ENCODE data around the gene MEMO1.

DNA sequence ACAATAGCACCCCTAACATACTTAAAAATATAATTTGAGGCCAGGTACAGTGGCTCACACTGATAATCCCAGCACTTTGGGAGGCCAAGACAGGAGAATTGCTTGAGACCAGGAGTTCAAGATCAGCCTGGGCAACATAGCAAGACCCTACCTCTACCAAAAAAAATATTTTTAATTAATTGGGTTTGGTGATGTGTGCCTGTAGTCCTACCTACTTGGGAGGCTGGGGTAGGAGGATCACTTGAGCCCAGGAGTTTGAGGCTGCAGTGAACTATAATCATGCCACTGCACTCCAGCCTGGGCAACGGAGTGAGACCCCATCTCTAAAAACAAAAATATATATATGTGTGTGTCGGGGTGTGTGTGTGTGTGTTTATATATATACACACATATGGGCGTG is 91.3 kb downstream of the MEMO1 start:
- TF ChIP-seq, protein P1, sequence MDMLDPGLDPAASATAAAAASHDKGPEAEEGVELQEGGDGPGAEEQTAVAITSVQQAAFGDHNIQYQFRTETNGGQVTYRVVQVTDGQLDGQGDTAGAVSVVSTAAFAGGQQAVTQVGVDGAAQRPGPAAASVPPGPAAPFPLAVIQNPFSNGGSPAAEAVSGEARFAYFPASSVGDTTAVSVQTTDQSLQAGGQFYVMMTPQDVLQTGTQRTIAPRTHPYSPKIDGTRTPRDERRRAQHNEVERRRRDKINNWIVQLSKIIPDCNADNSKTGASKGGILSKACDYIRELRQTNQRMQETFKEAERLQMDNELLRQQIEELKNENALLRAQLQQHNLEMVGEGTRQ (IDR thresholded peaks at IDR 0.05; ENCODE audit: low read depth, low read length) = no peak
- TF ChIP-seq CEBPB (IDR thresholded peaks at IDR 0.05; ENCODE audit: low read depth, low read length) (no peak), MXI1 (IDR thresholded peaks at IDR 0.05; ENCODE audit: borderline replicate concordance, low read depth, low read length) (no peak), POLR2A (IDR thresholded peaks at IDR 0.05; ENCODE audit: low read depth, low read length) (no peak), RAD21 (IDR thresholded peaks at IDR 0.05; ENCODE audit: low read length) (no peak), RFX5 (IDR thresholded peaks at IDR 0.05; ENCODE audit: low read depth, low read length) (no peak), RCOR1 (IDR thresholded peaks at IDR 0.05; ENCODE audit: insufficient replicate concordance, low read length) (no peak), SMC3 (IDR thresholded peaks at IDR 0.05; ENCODE audit: low read depth, low read length) (no peak), MAZ (IDR thresholded peaks at IDR 0.05; ENCODE audit: borderline replicate concordance, low read depth, low read length) (no peak), CHD1 (IDR thresholded peaks at IDR 0.05; ENCODE audit: low read depth, low read length) (no peak), MAFK (IDR thresholded peaks at IDR 0.05; ENCODE audit: low read depth, low read length) (no peak), FOS (IDR thresholded peaks at IDR 0.05; ENCODE audit: low read depth, low read length) (no peak)
- TF ChIP-seq, protein P2, sequence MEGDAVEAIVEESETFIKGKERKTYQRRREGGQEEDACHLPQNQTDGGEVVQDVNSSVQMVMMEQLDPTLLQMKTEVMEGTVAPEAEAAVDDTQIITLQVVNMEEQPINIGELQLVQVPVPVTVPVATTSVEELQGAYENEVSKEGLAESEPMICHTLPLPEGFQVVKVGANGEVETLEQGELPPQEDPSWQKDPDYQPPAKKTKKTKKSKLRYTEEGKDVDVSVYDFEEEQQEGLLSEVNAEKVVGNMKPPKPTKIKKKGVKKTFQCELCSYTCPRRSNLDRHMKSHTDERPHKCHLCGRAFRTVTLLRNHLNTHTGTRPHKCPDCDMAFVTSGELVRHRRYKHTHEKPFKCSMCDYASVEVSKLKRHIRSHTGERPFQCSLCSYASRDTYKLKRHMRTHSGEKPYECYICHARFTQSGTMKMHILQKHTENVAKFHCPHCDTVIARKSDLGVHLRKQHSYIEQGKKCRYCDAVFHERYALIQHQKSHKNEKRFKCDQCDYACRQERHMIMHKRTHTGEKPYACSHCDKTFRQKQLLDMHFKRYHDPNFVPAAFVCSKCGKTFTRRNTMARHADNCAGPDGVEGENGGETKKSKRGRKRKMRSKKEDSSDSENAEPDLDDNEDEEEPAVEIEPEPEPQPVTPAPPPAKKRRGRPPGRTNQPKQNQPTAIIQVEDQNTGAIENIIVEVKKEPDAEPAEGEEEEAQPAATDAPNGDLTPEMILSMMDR (conservative IDR thresholded peaks at IDR 0.05; ENCODE audit: low read depth, low read length) = no peak
- TF ChIP-seq, protein P3, sequence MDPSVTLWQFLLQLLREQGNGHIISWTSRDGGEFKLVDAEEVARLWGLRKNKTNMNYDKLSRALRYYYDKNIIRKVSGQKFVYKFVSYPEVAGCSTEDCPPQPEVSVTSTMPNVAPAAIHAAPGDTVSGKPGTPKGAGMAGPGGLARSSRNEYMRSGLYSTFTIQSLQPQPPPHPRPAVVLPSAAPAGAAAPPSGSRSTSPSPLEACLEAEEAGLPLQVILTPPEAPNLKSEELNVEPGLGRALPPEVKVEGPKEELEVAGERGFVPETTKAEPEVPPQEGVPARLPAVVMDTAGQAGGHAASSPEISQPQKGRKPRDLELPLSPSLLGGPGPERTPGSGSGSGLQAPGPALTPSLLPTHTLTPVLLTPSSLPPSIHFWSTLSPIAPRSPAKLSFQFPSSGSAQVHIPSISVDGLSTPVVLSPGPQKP (IDR thresholded peaks at IDR 0.05; ENCODE audit: borderline replicate concordance, low read depth, low read length) = no peak

All from IMR-90 (cell line).